PFSK-1 (cell line): ENCODE measurements around the gene OR2T1.

Source experiments
- POLR2AphosphoS5 ChIP-seq: IDR thresholded peaks from 2 replicates; pipeline ENCODE4 v1.6.1; 2012; ENCODE audit warnings: low read depth, mild to moderate bottlenecking, control low read depth, low read length, moderate library complexity
- SIN3A ChIP-seq: IDR thresholded peaks from 2 replicates; pipeline ENCODE4 v1.6.1; 2012; ENCODE audit warnings: mild to moderate bottlenecking, low read length, moderate library complexity, borderline replicate concordance; ENCODE audit not compliant: insufficient read depth
- TAF1 ChIP-seq: IDR thresholded peaks from 2 replicates; pipeline ENCODE4 v1.6.1; 2012; ENCODE audit warnings: low read length, control low read depth, borderline replicate concordance; ENCODE audit not compliant: insufficient read depth
- TF ChIP-seq, protein P1 (sequence below), 2 experiments: IDR thresholded peaks; 2 replicates each; pipeline versions ENCODE4 v1.6.1 to v1.8.0; 2011 to 2012; ENCODE audit warnings: low read depth in 2 of 2, low read length in 2 of 2, control low read depth in 1 of 2, inconsistent platforms in 1 of 2, mild to moderate bottlenecking in 1 of 2, moderate library complexity in 1 of 2; ENCODE audit not compliant: insufficient read depth in 1 of 2

- TF ChIP-seq, protein P1, sequence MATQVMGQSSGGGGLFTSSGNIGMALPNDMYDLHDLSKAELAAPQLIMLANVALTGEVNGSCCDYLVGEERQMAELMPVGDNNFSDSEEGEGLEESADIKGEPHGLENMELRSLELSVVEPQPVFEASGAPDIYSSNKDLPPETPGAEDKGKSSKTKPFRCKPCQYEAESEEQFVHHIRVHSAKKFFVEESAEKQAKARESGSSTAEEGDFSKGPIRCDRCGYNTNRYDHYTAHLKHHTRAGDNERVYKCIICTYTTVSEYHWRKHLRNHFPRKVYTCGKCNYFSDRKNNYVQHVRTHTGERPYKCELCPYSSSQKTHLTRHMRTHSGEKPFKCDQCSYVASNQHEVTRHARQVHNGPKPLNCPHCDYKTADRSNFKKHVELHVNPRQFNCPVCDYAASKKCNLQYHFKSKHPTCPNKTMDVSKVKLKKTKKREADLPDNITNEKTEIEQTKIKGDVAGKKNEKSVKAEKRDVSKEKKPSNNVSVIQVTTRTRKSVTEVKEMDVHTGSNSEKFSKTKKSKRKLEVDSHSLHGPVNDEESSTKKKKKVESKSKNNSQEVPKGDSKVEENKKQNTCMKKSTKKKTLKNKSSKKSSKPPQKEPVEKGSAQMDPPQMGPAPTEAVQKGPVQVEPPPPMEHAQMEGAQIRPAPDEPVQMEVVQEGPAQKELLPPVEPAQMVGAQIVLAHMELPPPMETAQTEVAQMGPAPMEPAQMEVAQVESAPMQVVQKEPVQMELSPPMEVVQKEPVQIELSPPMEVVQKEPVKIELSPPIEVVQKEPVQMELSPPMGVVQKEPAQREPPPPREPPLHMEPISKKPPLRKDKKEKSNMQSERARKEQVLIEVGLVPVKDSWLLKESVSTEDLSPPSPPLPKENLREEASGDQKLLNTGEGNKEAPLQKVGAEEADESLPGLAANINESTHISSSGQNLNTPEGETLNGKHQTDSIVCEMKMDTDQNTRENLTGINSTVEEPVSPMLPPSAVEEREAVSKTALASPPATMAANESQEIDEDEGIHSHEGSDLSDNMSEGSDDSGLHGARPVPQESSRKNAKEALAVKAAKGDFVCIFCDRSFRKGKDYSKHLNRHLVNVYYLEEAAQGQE (IDR thresholded peaks at IDR 0.05; ENCODE audit: insufficient read depth in 1 of 2, low read depth in 2 of 2, low read length in 2 of 2), result no peak
- TF ChIP-seq POLR2AphosphoS5, result no peak
- no peak for TF ChIP-seq TAF1
- no peak for TF ChIP-seq SIN3A
Observed at GRCh38 chr1:248406721-248407692, 4.2 kb downstream of the OR2T1 start.
